ENCODE results near the gene GAPVD1. TPM values are rescaled to one million over a fixed set of nuclear protein-coding genes. Genes with fewer than 3 reads are reported as not detected.
"Not testable (repeated sequence)": the region's sequence is repeated elsewhere in the genome, so short reads cannot be mapped to it uniquely, and the experiment has no call there.

Gene GAPVD1
- total RNA-seq, 1 experiment from 2014 or later: 70.3 TPM

DNA sequence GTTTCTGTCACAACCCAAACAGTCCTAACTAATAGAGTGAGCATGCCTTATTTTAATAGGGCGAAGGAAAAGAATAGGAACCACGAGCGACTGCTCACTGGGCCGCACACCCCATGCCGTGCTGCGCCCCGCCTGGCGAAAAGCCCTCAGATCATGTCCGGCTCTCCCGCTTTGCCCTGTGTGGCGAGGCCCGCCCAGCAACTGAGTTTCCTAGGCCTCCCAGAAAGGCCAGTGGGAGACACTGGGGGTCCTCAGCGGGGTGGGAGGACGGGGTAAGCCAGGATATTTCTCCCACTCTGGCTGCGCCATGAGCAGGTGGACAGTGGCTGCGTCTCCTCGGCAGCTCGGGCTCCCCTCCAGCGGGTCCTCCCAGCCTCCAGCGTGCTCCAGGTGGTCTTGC is 138.0 kb downstream of the GAPVD1 start:
- POLR2A ChIA-PET (ENCODE audit: unreplicated experiment): interaction anchor here (0.6 kb wide), 2 partner anchors 8 to 199 kb away, joined by 4 read pairs; no protein-coding TSS in a partner anchor

DNA sequence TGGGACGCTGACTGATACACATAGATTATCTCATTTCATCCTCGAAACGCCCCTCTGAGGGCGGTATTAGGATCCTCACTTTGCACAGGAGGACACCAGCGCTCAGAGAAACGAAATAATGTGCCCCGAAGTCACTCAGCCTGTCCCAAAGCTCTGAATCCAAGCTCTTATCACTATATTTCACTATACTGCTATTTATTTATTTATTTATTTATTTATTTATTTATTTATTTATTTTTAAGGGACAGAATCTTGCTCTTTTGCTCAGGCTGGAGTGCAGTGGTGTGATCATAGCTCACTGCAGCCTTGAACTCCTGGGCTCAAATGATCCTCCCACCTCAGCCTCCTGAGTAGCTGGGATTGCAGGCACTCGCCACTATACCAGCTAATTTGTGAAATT is 138.6 kb downstream of the GAPVD1 start:
- not testable (repeated sequence) for H3K9me2 ChIP-seq (ENCODE audit: insufficient read depth); H3K27me3 ChIP-seq (ENCODE audit: insufficient read depth, low read depth); H3K4me3 ChIP-seq; H4K20me1 ChIP-seq (ENCODE audit: insufficient read depth); H3K9me3 ChIP-seq (ENCODE audit: insufficient read depth, low read depth); H3K4me2 ChIP-seq; BruUV-seq (replicated peaks); DNase-seq; H3K27ac ChIP-seq; H2AFZ ChIP-seq; H3K4me1 ChIP-seq (replicated peaks; ENCODE audit: insufficient read depth); H3K79me2 ChIP-seq (ENCODE audit: low read depth); H3K36me3 ChIP-seq (ENCODE audit: low read depth); H3F3A ChIP-seq (ENCODE audit: insufficient read depth, low read depth)
- ChIA-PET CTCF (interaction anchor here (0.5 to 0.6 kb wide), 2 partner anchors 419 to 1155 kb away, joined by 4 to 5 read pairs; no protein-coding TSS in a partner anchor), POLR2A (ENCODE audit: unreplicated experiment) (interaction anchor here (0.6 kb wide), 1 partner anchor 199 kb away, joined by 4 read pairs; no protein-coding TSS in a partner anchor)
- intact Hi-C loops (cut with micrococcal nuclease; ENCODE audit: unreplicated experiment): loop anchor here (10.0 kb wide), 1 partner anchor 905 kb away; no protein-coding TSS in a partner anchor

More for the DNA sequence above, 138.0 kb downstream of the GAPVD1 start:
- intact Hi-C loops (cut with micrococcal nuclease; ENCODE audit: unreplicated experiment): loop anchor here (10.0 kb wide), 1 partner anchor 905 kb away; no protein-coding TSS in a partner anchor
- Histone ChIP-seq H3K36me3 (ENCODE audit: low read depth) (no peaks in the 10 kb centered on the region), H3K27ac (no peak overlapping the region), H3K4me2 (no peak overlapping the region), H3K27me3 (ENCODE audit: insufficient read depth, low read depth) (no peaks in the 10 kb centered on the region), H3K9me3 (ENCODE audit: insufficient read depth, low read depth) (no peaks in the 10 kb centered on the region), H3K79me2 (ENCODE audit: low read depth) (no peaks in the 10 kb centered on the region), H2AFZ (no peak overlapping the region), H4K20me1 (ENCODE audit: insufficient read depth) (no peaks in the 10 kb centered on the region), H3K4me3 (no peak overlapping the region), H3F3A (ENCODE audit: insufficient read depth, low read depth) (no peaks in the 10 kb centered on the region), H3K9me2 (ENCODE audit: insufficient read depth) (no peaks in the 10 kb centered on the region), H3K4me1 (replicated peaks; ENCODE audit: insufficient read depth) (no peaks in the 10 kb centered on the region)
- DNase-seq: no peak
- no peak for TF ChIP-seq EZH2 (IDR thresholded peaks at IDR 0.05; ENCODE audit: low read depth)
- TF ChIP-seq, protein P1, sequence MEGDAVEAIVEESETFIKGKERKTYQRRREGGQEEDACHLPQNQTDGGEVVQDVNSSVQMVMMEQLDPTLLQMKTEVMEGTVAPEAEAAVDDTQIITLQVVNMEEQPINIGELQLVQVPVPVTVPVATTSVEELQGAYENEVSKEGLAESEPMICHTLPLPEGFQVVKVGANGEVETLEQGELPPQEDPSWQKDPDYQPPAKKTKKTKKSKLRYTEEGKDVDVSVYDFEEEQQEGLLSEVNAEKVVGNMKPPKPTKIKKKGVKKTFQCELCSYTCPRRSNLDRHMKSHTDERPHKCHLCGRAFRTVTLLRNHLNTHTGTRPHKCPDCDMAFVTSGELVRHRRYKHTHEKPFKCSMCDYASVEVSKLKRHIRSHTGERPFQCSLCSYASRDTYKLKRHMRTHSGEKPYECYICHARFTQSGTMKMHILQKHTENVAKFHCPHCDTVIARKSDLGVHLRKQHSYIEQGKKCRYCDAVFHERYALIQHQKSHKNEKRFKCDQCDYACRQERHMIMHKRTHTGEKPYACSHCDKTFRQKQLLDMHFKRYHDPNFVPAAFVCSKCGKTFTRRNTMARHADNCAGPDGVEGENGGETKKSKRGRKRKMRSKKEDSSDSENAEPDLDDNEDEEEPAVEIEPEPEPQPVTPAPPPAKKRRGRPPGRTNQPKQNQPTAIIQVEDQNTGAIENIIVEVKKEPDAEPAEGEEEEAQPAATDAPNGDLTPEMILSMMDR (conservative IDR thresholded peaks at IDR 0.05): no peak
- BruUV-seq (replicated peaks): no TSS peak
- CTCF ChIA-PET: interaction anchor here (0.5 to 0.6 kb wide), 2 partner anchors 419 to 1155 kb away, joined by 4 to 5 read pairs; no protein-coding TSS in a partner anchor

DNA sequence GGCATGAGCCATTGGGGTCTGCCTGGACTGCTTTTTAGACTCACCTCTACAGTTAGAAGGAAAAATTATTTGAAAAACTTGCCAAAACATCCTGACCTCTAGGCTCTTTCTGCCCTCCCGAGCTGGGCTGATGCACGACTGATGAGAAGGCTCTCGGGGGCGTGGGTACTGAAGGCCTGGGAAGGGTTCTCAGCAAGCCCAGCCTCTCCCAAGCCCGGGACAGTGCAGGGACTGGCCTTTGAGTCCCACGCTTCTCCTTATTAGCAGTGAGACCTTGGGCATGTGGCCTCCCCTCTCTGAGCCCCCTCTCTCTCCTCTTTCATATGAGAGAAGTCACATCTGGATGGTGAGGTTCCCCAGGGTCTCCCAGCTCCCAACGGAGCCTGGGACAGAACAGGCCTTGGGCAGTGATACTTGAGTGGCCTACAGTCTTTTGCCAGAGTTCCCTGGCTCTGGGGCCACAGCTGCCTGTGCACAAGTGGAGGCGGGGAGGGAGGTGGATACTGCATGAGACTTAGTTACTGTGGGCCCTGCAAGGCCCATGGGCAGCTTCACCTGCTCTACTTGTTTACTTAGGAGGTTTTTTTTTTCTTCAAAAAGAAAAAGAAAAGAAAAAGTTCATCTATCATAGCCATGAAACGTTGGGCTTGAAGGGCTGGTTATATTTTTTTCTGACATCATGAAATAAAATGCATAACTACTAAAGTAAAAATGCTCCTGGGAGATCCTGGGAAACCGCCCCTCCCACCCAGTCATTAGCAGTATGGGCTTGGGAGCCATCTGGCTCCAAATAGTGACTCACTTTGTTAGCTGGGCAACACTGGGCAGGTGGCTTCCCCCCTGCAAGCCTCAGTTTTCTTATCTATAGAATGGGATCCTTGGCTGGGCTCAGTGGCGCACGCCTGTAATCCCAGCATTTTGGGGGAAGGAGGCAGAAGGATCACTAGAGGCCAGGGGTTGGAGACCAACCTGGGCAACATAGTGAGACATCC is 139.4 kb downstream of the GAPVD1 start:
- Histone ChIP-seq H3K4me3 (no peak overlapping the region), H3K9me2 (ENCODE audit: insufficient read depth) (no peaks in the 10 kb centered on the region), H3K27ac (no peak overlapping the region), H3K4me1 (replicated peaks; ENCODE audit: insufficient read depth) (no peaks in the 10 kb centered on the region), H3F3A (ENCODE audit: insufficient read depth, low read depth) (peaks cover 2% of the 10 kb centered on the region; the same call in 1 of the 2 replicates), H2AFZ (no peak overlapping the region), H3K4me2 (no peak overlapping the region), H3K79me2 (ENCODE audit: low read depth) (no peaks in the 10 kb centered on the region), H4K20me1 (ENCODE audit: insufficient read depth) (no peaks in the 10 kb centered on the region), H3K27me3 (ENCODE audit: insufficient read depth, low read depth) (no peaks in the 10 kb centered on the region), H3K36me3 (ENCODE audit: low read depth) (no peaks in the 10 kb centered on the region), H3K9me3 (ENCODE audit: insufficient read depth, low read depth) (no peaks in the 10 kb centered on the region)
- DNase-seq: no peak
- no TSS peak for BruUV-seq (replicated peaks)
- ChIA-PET CTCF (no interaction called here), POLR2A (ENCODE audit: unreplicated experiment) (interaction anchor here (0.8 kb wide), 1 partner anchor 211 kb away, joined by 10 read pairs; no protein-coding TSS in a partner anchor)
- TF ChIP-seq, protein P1 (conservative IDR thresholded peaks at IDR 0.05): no peak
- TF ChIP-seq EZH2 (IDR thresholded peaks at IDR 0.05; ENCODE audit: low read depth): no peak
- intact Hi-C loops (cut with micrococcal nuclease; ENCODE audit: unreplicated experiment): loop anchor here (10.0 kb wide), 1 partner anchor 904 kb away; no protein-coding TSS in a partner anchor
